Brain microvascular endothelial cell (primary cell): ENCODE data around the gene AUTS2.

ENCODE experiments used
- DNase-seq: peaks from one replicate; pipeline ENCODE4 v3.0.0-alpha.2; 2020
- H3K27ac ChIP-seq: fragments of 250-450 bp; sonication (Bioruptor Pico); 2 replicates; pipeline ENCODE4 v1.5.1; 2020; ENCODE audit warnings: mild to moderate bottlenecking, moderate library complexity
- H3K27me3 ChIP-seq: fragments of 250-450 bp; sonication (Bioruptor Pico); replicated peaks from 2 replicates; pipeline ENCODE4 v1.5.1; 2020; ENCODE audit warnings: mild to moderate bottlenecking
- H3K36me3 ChIP-seq: fragments of 250-450 bp; sonication (Bioruptor Pico); replicated peaks from 2 replicates; pipeline ENCODE4 v1.5.1; 2020; ENCODE audit warnings: mild to moderate bottlenecking
- H3K4me3 ChIP-seq: 2 replicates; pipeline ENCODE4 v1.5.1; 2011; ENCODE audit warnings: low read depth, mild to moderate bottlenecking, control low read depth, low read length, moderate library complexity
- CTCF ChIP-seq: IDR thresholded peaks from 2 replicates; pipeline ENCODE4 v1.5.1; 2011; ENCODE audit warnings: low read depth, mild to moderate bottlenecking, moderate library complexity, low read length, control low read depth, inconsistent platforms; ENCODE audit errors: missing control alignments
- in situ Hi-C: cut with HindIII; loops from 2 replicates; pipeline ENCODE4 v1.10.0; 2017; ENCODE audit warnings: low sequenced_read_pairs, low pct_ligation_motif_present

AUTS2 gene

GRCh38 chr7:70759674-70760073 is 1161.4 kb downstream of the AUTS2 start:
- no peak overlapping the region for H3K4me3 ChIP-seq
- H3K36me3 ChIP-seq, result no peaks in the 10 kb centered on the region
- no peaks in the 10 kb centered on the region for H3K27me3 ChIP-seq
- no peak overlapping the region for H3K27ac ChIP-seq
- in situ Hi-C loops, result no loop called here
- no peak for TF ChIP-seq CTCF
- DNase-seq, result no peak

DNA sequence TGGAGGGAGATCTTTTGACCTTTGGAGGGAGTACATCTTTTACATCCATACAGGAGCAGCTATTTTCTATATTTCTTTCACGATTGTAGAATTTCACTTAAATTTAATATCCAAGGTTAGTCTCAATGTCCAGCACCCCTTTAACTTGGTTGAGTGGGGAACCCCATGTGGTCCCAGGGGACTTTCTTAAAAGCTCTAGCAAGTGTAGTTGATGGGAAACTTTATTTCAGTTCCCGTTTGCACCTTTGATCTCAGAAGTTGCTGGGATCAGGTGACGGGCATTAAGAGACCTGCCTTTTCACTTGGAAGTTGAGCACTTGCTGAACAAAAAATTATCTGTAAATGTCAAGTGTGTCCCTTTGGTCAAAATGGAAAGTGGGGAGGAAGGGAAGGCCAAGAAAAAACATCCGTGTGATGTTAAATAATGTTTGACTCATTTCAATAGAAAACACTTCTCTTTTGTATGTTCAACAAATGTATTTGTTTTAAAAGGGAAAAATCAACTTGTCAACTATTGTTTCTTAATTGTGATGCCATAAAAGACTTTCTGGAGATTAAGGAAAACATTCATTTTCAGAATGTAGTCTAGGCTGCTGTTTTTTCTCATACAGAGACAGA is 1163.5 kb downstream of the AUTS2 start:
- DNase-seq, result no peak
- in situ Hi-C loops, result no loop called here
- no peaks in the 10 kb centered on the region for H3K36me3 ChIP-seq
- no peak overlapping the region for H3K4me3 ChIP-seq
- no peaks in the 10 kb centered on the region for H3K27me3 ChIP-seq
- H3K27ac ChIP-seq, result no peak overlapping the region
- TF ChIP-seq CTCF, result no peak

DNA sequence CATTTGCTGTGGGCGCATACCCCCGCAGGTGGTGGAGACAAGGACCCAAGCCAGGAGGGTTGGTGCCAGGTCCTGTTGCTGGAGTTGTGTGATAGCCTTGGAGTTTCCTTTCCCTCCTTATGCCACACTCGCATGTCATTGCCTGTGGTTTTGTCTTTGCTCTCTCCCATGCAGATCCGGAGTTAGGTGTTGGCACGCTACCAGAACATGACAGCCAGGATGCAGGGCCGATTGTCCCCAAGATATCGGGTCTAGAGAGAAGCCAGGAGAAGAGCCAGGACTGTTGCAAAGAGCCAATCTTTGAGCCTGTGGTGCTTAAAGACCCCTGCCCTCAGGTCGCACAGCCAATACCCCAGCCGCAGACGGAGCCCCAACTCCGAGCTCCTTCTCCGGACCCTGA is 1164.4 kb downstream of the AUTS2 start:
- DNase-seq, result no peak
- TF ChIP-seq CTCF, result no peak
- no peak overlapping the region for H3K27ac ChIP-seq

DNA sequence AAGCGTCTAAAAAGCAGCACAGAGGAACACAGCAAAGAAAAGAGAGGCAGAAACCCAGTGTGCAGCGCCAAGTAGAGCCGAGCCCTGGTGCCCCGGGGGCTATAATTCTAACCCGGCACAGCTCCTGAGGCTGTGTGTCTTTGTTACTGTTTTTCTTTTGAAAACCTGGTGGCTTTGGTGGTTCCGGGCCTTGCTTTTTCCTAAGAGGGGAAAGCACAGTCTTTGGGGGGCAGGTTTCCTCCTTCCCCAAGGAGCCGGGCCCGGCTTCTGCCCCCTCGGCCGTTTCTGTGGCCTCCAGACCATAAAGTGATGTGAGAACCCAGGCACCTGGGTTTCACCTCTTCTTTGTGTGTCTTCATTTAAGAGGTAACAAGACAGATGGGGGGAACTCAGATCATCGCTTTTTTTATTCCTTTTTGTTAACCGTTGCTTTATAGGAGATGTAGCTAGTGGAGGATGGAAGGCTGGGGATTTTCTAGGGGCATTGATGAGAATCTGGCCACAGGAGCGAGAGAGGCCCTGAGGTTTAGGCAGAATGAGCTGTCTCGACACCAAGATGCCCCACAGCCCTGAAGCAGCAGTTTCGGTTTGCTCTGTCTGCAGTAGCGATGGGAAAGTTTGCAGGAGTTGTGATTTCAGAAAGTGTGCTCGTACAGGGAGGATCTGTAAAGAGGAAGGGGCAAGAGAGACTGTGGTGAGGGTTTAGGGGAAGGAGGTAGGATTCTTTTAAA is 1165.9 kb downstream of the AUTS2 start:
- in situ Hi-C loops, result no loop called here
- no peaks in the 10 kb centered on the region for H3K36me3 ChIP-seq
- H3K4me3 ChIP-seq, result no peak overlapping the region
- H3K27ac ChIP-seq, result no peak overlapping the region
- no peak for TF ChIP-seq CTCF
- no peak for DNase-seq
- no peaks in the 10 kb centered on the region for H3K27me3 ChIP-seq

More for the DNA sequence above, 1164.4 kb downstream of the AUTS2 start:
- H3K36me3 ChIP-seq, result no peaks in the 10 kb centered on the region
- no peak overlapping the region for H3K4me3 ChIP-seq
- H3K27me3 ChIP-seq, result no peaks in the 10 kb centered on the region
- in situ Hi-C loops, result no loop called here

DNA sequence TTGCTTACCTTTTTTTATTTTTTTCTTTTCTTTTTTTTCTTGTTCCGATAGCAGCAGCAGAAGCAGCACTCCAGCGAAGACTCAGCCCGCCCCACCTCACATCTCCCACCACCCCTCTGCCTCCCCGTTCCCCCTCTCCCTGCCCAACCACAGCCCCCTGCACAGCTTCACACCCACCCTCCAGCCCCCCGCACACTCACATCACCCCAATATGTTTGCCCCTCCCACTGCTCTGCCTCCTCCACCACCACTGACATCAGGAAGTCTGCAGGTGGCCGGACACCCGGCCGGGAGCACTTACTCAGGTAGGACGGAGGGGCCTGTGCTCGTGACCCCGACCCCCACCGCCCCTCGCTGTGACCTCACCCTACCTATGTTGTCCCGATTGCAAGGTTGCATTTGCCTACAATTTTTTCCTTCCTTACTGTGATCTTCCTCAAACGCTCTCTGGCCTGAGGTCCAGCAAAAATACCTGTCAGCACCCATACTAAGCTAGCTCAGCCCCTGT is 1166.5 kb downstream of the AUTS2 start:
- Histone ChIP-seq H3K27me3 (no peaks in the 10 kb centered on the region), H3K36me3 (no peaks in the 10 kb centered on the region), H3K27ac (no peak overlapping the region), H3K4me3 (no peak overlapping the region)
- no peak for DNase-seq
- no peak for TF ChIP-seq CTCF
- in situ Hi-C loops, result no loop called here

DNA sequence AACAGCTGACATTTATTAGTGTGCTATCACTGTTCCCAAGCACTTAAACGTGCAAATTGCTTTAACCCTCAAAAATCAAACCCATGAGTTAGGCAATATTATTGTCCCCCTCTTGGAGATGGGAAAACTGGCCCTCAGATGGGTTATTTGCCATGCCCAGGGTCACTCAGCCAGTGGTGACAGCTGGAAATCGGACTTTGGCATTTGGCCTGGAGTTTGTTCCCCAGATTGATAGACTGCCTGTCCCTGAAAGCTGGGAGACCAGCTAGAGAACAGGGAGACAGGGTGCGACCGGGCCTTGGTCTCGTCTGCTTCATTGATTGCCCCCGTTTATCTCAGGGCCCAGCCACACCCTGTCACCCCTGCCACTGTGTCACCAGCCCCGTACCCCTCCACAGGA is 1167.4 kb downstream of the AUTS2 start:
- in situ Hi-C loops, result no loop called here
- no peak for TF ChIP-seq CTCF
- H3K36me3 ChIP-seq, result no peaks in the 10 kb centered on the region
- no peaks in the 10 kb centered on the region for H3K27me3 ChIP-seq
- no peak for DNase-seq
- H3K27ac ChIP-seq, result no peak overlapping the region
- H3K4me3 ChIP-seq, result no peak overlapping the region
